GM19372 (cell line): ENCODE measurements around the gene ALPK3.

Experiments used
- ATAC-seq: cut with Tn5 transposase; IDR thresholded peaks from one replicate; pipeline ENCODE4 v1.9.1; 2021; ENCODE audit warnings: mild to moderate bottlenecking, low read depth, moderate library complexity; ENCODE audit not compliant: unreplicated experiment

The ALPK3 gene

GRCh38 chr15:84795186-84795585, 22.0 kb upstream of the ALPK3 start:
- ATAC-seq: no peak

GRCh38 chr15:84797212-84797611, 19.9 kb upstream of the ALPK3 start:
- ATAC-seq: no peak

GRCh38 chr15:84797801-84798200, 19.4 kb upstream of the ALPK3 start:
- ATAC-seq: no peak

GRCh38 chr15:84798436-84798946, 18.7 kb upstream of the ALPK3 start:
- no peak for ATAC-seq

GRCh38 chr15:84799511-84800187, 17.5 kb upstream of the ALPK3 start:
- no peak for ATAC-seq

GRCh38 chr15:84800365-84800806, 16.8 kb upstream of the ALPK3 start:
- ATAC-seq: no peak

GRCh38 chr15:84804005-84804900, 12.9 kb upstream of the ALPK3 start:
- ATAC-seq: no peak

GRCh38 chr15:84805221-84805620, 11.9 kb upstream of the ALPK3 start:
- no peak for ATAC-seq

GRCh38 chr15:84807228-84807627, 9.9 kb upstream of the ALPK3 start:
- no peak for ATAC-seq

GRCh38 chr15:84810073-84810840, 6.9 kb upstream of the ALPK3 start:
- no peak for ATAC-seq

- ATAC-seq: no peak
Observed at GRCh38 chr15:84811151-84811550, 6.0 kb upstream of the ALPK3 start.

GRCh38 chr15:84811828-84812227, 5.3 kb upstream of the ALPK3 start:
- ATAC-seq: no peak

- ATAC-seq: no peak
Observed at GRCh38 chr15:84812842-84813241, 4.3 kb upstream of the ALPK3 start.

GRCh38 chr15:84813435-84813834, 3.7 kb upstream of the ALPK3 start:
- ATAC-seq: no peak

GRCh38 chr15:84813931-84814330, 3.2 kb upstream of the ALPK3 start:
- no peak for ATAC-seq

GRCh38 chr15:84814916-84815315, 2.2 kb upstream of the ALPK3 start:
- no peak for ATAC-seq

GRCh38 chr15:84817466-84818081, 418 bp downstream of the ALPK3 start:
- ATAC-seq: no peak

GRCh38 chr15:84818261-84819131, 1.3 kb downstream of the ALPK3 start:
- ATAC-seq: no peak

GRCh38 chr15:84819291-84819768, 2.2 kb downstream of the ALPK3 start:
- no peak for ATAC-seq
